Liver (tissue), 9 donors: ENCODE data around the gene HHAT. TPM values are rescaled to one million over a fixed set of nuclear protein-coding genes. Genes with fewer than 3 reads are reported as not detected.

Experiments
- DNase-seq: peaks from one replicate; pipeline ENCODE4 v3.0.0-alpha.2; 2017; ENCODE audit warnings: low spot score
- H3K27ac ChIP-seq, 2 donors: one replicate each; pipeline ENCODE4 v1.7.0; 2013; ENCODE audit warnings: inconsistent platforms in 2 of 2, low read length in 2 of 2, control low read depth in 1 of 2, low read depth in 1 of 2, mild to moderate bottlenecking in 1 of 2
- H3K27me3 ChIP-seq, 4 donors: one replicate each; pipeline versions ENCODE4 v1.6.1 to v1.7.0; 2013; ENCODE audit warnings: low read length in 3 of 4, inconsistent platforms in 1 of 4, mild to moderate bottlenecking in 1 of 4, moderate library complexity in 1 of 4; ENCODE audit not compliant: control insufficient read depth in 4 of 4, insufficient read depth in 4 of 4
- H3K36me3 ChIP-seq, 4 donors: one replicate each; pipeline versions ENCODE4 v1.6.1 to v1.7.0; 2013; ENCODE audit warnings: low read length in 3 of 4, mild to moderate bottlenecking in 3 of 4, low read depth in 1 of 4, moderate library complexity in 1 of 4; ENCODE audit not compliant: control insufficient read depth in 4 of 4, insufficient read depth in 3 of 4
- H3K4me1 ChIP-seq, 4 donors: one replicate each; pipeline versions ENCODE4 v1.6.1 to v1.7.0; 2013; ENCODE audit warnings: low read length in 3 of 4, mild to moderate bottlenecking in 3 of 4, moderate library complexity in 1 of 4; ENCODE audit not compliant: control insufficient read depth in 4 of 4, insufficient read depth in 4 of 4
- H3K4me3 ChIP-seq, 3 donors: one replicate each; pipeline versions ENCODE4 v1.6.1 to v1.7.0; 2013; ENCODE audit warnings: low read length in 3 of 3, control low read depth in 1 of 3, low read depth in 1 of 3, mild to moderate bottlenecking in 1 of 3
- H3K9ac ChIP-seq, 2 donors: one replicate each; pipeline ENCODE4 v1.7.0; 2013; ENCODE audit warnings: low read length in 2 of 2, mild to moderate bottlenecking in 2 of 2, moderate library complexity in 2 of 2, control low read depth in 1 of 2, low read depth in 1 of 2
- H3K9me3 ChIP-seq, 4 donors: one replicate each; pipeline versions ENCODE4 v1.6.1 to v1.7.0; 2013; ENCODE audit warnings: low read length in 3 of 4; ENCODE audit not compliant: control insufficient read depth in 4 of 4
- EGR1 ChIP-seq, 2 donors: IDR thresholded peaks; 2 replicates each; pipeline ENCODE4 v1.6.1; 2016 to 2018; ENCODE audit warnings: antibody characterized with exemption in 2 of 2, low read depth in 2 of 2
- FOXA1 ChIP-seq: IDR thresholded peaks from 2 replicates; pipeline ENCODE4 v1.6.1; 2016; ENCODE audit warnings: antibody characterized with exemption
- FOXA2 ChIP-seq: IDR thresholded peaks from 2 replicates; pipeline ENCODE4 v1.6.1; 2016; ENCODE audit warnings: antibody characterized with exemption
- GABPA ChIP-seq, 2 donors: IDR thresholded peaks in 1 of 2; conservative IDR thresholded peaks in 1 of 2; 2 replicates each; pipeline ENCODE4 v1.6.1; 2016; ENCODE audit warnings: antibody characterized with exemption in 2 of 2, mild to moderate bottlenecking in 1 of 2, moderate library complexity in 1 of 2
- HNF4A ChIP-seq, 2 donors: conservative IDR thresholded peaks; 2 replicates each; pipeline ENCODE4 v1.6.1; 2016; ENCODE audit warnings: antibody characterized with exemption in 2 of 2, mild to moderate bottlenecking in 2 of 2
- HNF4G ChIP-seq: IDR thresholded peaks from 2 replicates; pipeline ENCODE4 v1.6.1; 2016; ENCODE audit warnings: antibody characterized with exemption
- JUND ChIP-seq, 2 donors: IDR thresholded peaks; 2 replicates each; pipeline ENCODE4 v1.6.1; 2016; ENCODE audit warnings: antibody characterized with exemption in 2 of 2
- NR2F2 ChIP-seq: IDR thresholded peaks from 2 replicates; pipeline ENCODE4 v1.6.1; 2016; ENCODE audit warnings: antibody characterized with exemption
- RAD21 ChIP-seq, 2 donors: IDR thresholded peaks; 2 replicates each; pipeline ENCODE4 v1.6.1; 2016; ENCODE audit warnings: antibody characterized with exemption in 2 of 2, mild to moderate bottlenecking in 2 of 2
- RXRA ChIP-seq, 2 donors: IDR thresholded peaks; 2 replicates each; pipeline ENCODE4 v1.6.1; 2017 to 2018; ENCODE audit warnings: antibody characterized with exemption in 2 of 2, mild to moderate bottlenecking in 1 of 2
- SP1 ChIP-seq: IDR thresholded peaks from 2 replicates; pipeline ENCODE4 v1.6.1; 2018; ENCODE audit warnings: antibody characterized with exemption, mild to moderate bottlenecking
- TAF1 ChIP-seq: conservative IDR thresholded peaks from 2 replicates; pipeline ENCODE4 v1.6.1; 2016; ENCODE audit warnings: antibody characterized with exemption, mild to moderate bottlenecking
- YY1 ChIP-seq: IDR thresholded peaks from 2 replicates; pipeline ENCODE4 v1.6.1; 2016; ENCODE audit warnings: antibody characterized with exemption, mild to moderate bottlenecking
- WGBS: extraction: QIAGEN DNeasy Blood & Tissue Kit; methylation state at CpG from one replicate; pipeline ENCODE4 v1.1.7; 2013; 5-methylcytosine and 5-hydroxymethylcytosine counted together
- polyA plus RNA-seq, 2 donors: library from polyadenylated mRNA; stranded (reverse) in 1 of 2; unstranded in 1 of 2; fragments of 200-250 nt in 1 of 2; fragments of >200 nt in 1 of 2; fragmentation: Nextera tagmentation in 1 of 2; extraction: Ambion mirVana in 1 of 2; gene quantifications; one replicate each; pipeline versions ENCODE4 v1.2.1 to v1.2.3, GENCODE V29; 2013 to 2015
- total RNA-seq, 2 donors: library from RNA; depleted of rRNA; stranded (reverse); fragments of >200 nt; gene quantifications; one replicate each; pipeline ENCODE4 v1.2.3, GENCODE V29; 2014
- TF ChIP-seq, protein P1 (sequence below): IDR thresholded peaks from 2 replicates; pipeline ENCODE4 v1.6.1; 2016; ENCODE audit warnings: antibody characterized with exemption, mild to moderate bottlenecking
- TF ChIP-seq, protein P2 (sequence below): fragments of 150-350 bp; IDR thresholded peaks from 2 replicates; pipeline ENCODE4 v1.5.1; 2017; ENCODE audit warnings: improper control_type of control experiment, low read depth, low read length; ENCODE audit not compliant: missing input control
- TF ChIP-seq, protein P3 (sequence below): IDR thresholded peaks from 2 replicates; pipeline ENCODE4 v1.6.1; 2016; ENCODE audit warnings: antibody characterized with exemption
- TF ChIP-seq, protein P4 (sequence below): IDR thresholded peaks from 2 replicates; pipeline ENCODE4 v1.6.1; 2016; ENCODE audit warnings: antibody characterized with exemption
- donor health status: healthy.
- donor health status: healthy.
- donor health status: healthy.
- donor health status: healthy.
- donor health status: healthy.

The HHAT gene
- total and polyA plus RNA-seq, 4 donors = 1.3 to 2.2 (median 1.6) TPM

DNA sequence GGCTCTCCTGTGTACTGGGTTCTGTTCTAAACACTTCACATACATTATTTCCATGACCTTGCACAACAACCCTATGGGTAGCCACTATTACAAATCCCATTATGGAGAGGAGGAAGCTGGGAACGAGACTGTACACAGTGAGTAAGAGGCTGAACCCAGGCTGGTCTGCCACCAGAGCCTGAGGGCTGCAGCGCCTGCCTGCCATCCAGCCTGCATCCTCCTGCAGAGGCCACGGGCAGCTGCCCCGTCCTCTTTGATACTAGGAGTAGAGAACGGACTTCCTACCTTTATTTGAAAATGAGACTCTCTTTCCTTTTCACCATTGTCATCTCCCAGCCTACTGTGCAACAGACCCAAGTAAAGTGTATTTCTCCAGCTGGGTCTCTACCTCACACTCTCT, 370.0 kb downstream of the HHAT start:
- TF ChIP-seq, protein P1, sequence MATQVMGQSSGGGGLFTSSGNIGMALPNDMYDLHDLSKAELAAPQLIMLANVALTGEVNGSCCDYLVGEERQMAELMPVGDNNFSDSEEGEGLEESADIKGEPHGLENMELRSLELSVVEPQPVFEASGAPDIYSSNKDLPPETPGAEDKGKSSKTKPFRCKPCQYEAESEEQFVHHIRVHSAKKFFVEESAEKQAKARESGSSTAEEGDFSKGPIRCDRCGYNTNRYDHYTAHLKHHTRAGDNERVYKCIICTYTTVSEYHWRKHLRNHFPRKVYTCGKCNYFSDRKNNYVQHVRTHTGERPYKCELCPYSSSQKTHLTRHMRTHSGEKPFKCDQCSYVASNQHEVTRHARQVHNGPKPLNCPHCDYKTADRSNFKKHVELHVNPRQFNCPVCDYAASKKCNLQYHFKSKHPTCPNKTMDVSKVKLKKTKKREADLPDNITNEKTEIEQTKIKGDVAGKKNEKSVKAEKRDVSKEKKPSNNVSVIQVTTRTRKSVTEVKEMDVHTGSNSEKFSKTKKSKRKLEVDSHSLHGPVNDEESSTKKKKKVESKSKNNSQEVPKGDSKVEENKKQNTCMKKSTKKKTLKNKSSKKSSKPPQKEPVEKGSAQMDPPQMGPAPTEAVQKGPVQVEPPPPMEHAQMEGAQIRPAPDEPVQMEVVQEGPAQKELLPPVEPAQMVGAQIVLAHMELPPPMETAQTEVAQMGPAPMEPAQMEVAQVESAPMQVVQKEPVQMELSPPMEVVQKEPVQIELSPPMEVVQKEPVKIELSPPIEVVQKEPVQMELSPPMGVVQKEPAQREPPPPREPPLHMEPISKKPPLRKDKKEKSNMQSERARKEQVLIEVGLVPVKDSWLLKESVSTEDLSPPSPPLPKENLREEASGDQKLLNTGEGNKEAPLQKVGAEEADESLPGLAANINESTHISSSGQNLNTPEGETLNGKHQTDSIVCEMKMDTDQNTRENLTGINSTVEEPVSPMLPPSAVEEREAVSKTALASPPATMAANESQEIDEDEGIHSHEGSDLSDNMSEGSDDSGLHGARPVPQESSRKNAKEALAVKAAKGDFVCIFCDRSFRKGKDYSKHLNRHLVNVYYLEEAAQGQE = no peak
- TF ChIP-seq HNF4G (no peak), HNF4A (conservative IDR thresholded peaks at IDR 0.05) (no peak), FOXA2 (no peak), RXRA (IDR thresholded peaks at IDR 0.05) (no peak), GABPA (IDR thresholded peaks at IDR 0.05 in 1 of 2, conservative IDR thresholded peaks at IDR 0.05 in 1 of 2) (no peak), SP1 (no peak), FOXA1 (no peak), YY1 (no peak), RAD21 (IDR thresholded peaks at IDR 0.05) (no peak), EGR1 (IDR thresholded peaks at IDR 0.05; ENCODE audit: low read depth in 2 of 2) (no peak), JUND (IDR thresholded peaks at IDR 0.05) (no peak), NR2F2 (no peak), TAF1 (no peak)
- TF ChIP-seq, protein P2, sequence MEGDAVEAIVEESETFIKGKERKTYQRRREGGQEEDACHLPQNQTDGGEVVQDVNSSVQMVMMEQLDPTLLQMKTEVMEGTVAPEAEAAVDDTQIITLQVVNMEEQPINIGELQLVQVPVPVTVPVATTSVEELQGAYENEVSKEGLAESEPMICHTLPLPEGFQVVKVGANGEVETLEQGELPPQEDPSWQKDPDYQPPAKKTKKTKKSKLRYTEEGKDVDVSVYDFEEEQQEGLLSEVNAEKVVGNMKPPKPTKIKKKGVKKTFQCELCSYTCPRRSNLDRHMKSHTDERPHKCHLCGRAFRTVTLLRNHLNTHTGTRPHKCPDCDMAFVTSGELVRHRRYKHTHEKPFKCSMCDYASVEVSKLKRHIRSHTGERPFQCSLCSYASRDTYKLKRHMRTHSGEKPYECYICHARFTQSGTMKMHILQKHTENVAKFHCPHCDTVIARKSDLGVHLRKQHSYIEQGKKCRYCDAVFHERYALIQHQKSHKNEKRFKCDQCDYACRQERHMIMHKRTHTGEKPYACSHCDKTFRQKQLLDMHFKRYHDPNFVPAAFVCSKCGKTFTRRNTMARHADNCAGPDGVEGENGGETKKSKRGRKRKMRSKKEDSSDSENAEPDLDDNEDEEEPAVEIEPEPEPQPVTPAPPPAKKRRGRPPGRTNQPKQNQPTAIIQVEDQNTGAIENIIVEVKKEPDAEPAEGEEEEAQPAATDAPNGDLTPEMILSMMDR = no peak
- TF ChIP-seq, protein P3, sequence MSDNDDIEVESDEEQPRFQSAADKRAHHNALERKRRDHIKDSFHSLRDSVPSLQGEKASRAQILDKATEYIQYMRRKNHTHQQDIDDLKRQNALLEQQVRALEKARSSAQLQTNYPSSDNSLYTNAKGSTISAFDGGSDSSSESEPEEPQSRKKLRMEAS = no peak
- TF ChIP-seq, protein P4, sequence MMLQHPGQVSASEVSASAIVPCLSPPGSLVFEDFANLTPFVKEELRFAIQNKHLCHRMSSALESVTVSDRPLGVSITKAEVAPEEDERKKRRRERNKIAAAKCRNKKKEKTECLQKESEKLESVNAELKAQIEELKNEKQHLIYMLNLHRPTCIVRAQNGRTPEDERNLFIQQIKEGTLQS = no peak
- 91% methylated on average over 5 of the region's 5 CpGs for WGBS
- no peaks in the 10 kb centered on the region for H3K36me3 ChIP-seq

DNA sequence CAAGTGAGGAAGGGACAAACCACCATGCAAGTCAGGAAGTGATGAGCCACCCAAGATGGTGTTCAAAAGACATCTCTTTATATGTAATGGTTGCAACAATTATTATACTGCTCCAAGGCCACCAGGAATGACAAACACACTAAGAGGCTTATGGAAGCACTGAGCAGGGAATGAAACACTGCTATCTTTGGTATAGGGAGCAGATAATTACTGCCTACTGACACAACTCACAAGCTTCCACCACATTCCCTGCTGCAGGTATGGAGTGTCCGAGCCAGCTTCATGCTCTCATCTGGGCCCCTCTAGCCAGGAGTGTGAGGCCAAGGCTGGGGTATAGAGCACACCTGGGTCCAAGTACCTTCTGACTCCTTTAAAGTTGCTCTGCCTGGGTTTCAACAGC, 371.4 kb downstream of the HHAT start:
- WGBS = 38% methylated on average over 1 of the region's 1 CpG
- Histone ChIP-seq H3K27ac (peak overlapping the region; percentile 31 to 46), H3K27me3 (no peaks in the 10 kb centered on the region), H3K4me1 (peaks cover 5 to 10% (median 9%) of the 10 kb centered on the region in 4 donors), H3K9ac (no peak overlapping the region), H3K4me3 (no peak overlapping the region), H3K9me3 (no peaks in the 10 kb centered on the region), H3K36me3 (no peaks in the 10 kb centered on the region)
- DNase-seq = no peak
- TF ChIP-seq JUND (IDR thresholded peaks at IDR 0.05) (no peak), RXRA (IDR thresholded peaks at IDR 0.05) (no peak), RAD21 (IDR thresholded peaks at IDR 0.05) (no peak), GABPA (IDR thresholded peaks at IDR 0.05 in 1 of 2, conservative IDR thresholded peaks at IDR 0.05 in 1 of 2) (no peak), SP1 (no peak), HNF4A (conservative IDR thresholded peaks at IDR 0.05) (no peak)
- TF ChIP-seq, protein P3 = no peak
- TF ChIP-seq, protein P1 = no peak
- TF ChIP-seq, protein P4 = no peak
- TF ChIP-seq, protein P2 = no peak

More for the DNA sequence above, 370.0 kb downstream of the HHAT start:
- H3K4me3 ChIP-seq = no peak overlapping the region
- DNase-seq = no peak
- H3K27me3 ChIP-seq = no peaks in the 10 kb centered on the region
- peaks cover 5 to 10% (median 9%) of the 10 kb centered on the region in 4 donors for H3K4me1 ChIP-seq
- no peak overlapping the region for H3K9ac ChIP-seq
- no peaks in the 10 kb centered on the region for H3K9me3 ChIP-seq
- no peak overlapping the region for H3K27ac ChIP-seq
